Measurements from ENCODE around the gene CLMN. TPM values are rescaled to one million over a fixed set of nuclear protein-coding genes. Genes with fewer than 3 reads are reported as not detected.

Gene CLMN
- total RNA-seq, 2 experiments from 2014 or later, result 0.27 to 0.67 TPM

GRCh38 chr14:95144849-95145248 lies 174.9 kb downstream of the CLMN start:
- Histone ChIP-seq H3K27ac (ENCODE audit: low read depth in 1 of 2, low read length in 2 of 2) (no peak overlapping the region), H3K4me3 (ENCODE audit: low read length) (no peak overlapping the region), H3K9me3 (ENCODE audit: control insufficient read depth in 1 of 2, insufficient read depth in 1 of 2, low read length in 2 of 2) (peaks cover 4 to 6% of the 10 kb centered on the region in 2 experiments), H3K4me1 (ENCODE audit: insufficient read depth, low read length) (peaks cover 8% of the 10 kb centered on the region), H3K27me3 (ENCODE audit: control insufficient read depth in 1 of 2, insufficient read depth in 2 of 2, low read length in 2 of 2) (no peaks in the 10 kb centered on the region), H3K36me3 (ENCODE audit: insufficient read depth, low read length) (peaks cover 10% of the 10 kb centered on the region)
- ChIA-PET CTCF (no interaction called here), POLR2A (no interaction called here)
- Mint-ChIP-seq H3K27me3 (no peaks in the 10 kb centered on the region), H3K36me3 (ENCODE audit: low read depth) (peaks cover 56% of the 10 kb centered on the region), H3K27ac (no peak overlapping the region), H3K4me1 (ENCODE audit: low read depth) (peaks cover 89% of the 10 kb centered on the region), H3K4me3 (peak overlapping the region; percentile 30), H3K9me3 (peaks cover 5% of the 10 kb centered on the region)
- no peak for ATAC-seq (ENCODE audit: poor library complexity)
- DNase-seq, result no peak
- intact Hi-C loops (cut with DNase I, micrococcal nuclease), result no loop called here
- no peak for TF ChIP-seq CTCF (IDR thresholded peaks at IDR 0.05)

GRCh38 chr14:95143808-95144620 lies 175.7 kb downstream of the CLMN start:
- Histone ChIP-seq H3K9me3 (ENCODE audit: control insufficient read depth in 1 of 2, insufficient read depth in 1 of 2, low read length in 2 of 2) (peaks cover 4 to 6% of the 10 kb centered on the region in 2 experiments), H3K27ac (ENCODE audit: low read depth in 1 of 2, low read length in 2 of 2) (no peak overlapping the region), H3K27me3 (ENCODE audit: control insufficient read depth in 1 of 2, insufficient read depth in 2 of 2, low read length in 2 of 2) (no peaks in the 10 kb centered on the region), H3K4me1 (ENCODE audit: insufficient read depth, low read length) (peaks cover 6% of the 10 kb centered on the region), H3K4me3 (ENCODE audit: low read length) (no peak overlapping the region), H3K36me3 (ENCODE audit: insufficient read depth, low read length) (peaks cover 10% of the 10 kb centered on the region)
- CTCF ChIA-PET, result no interaction called here
- ATAC-seq (ENCODE audit: poor library complexity) (no peak), DNase-seq (no peak)
- Mint-ChIP-seq H3K27me3 (no peaks in the 10 kb centered on the region), H3K27ac (no peak overlapping the region), H3K4me1 (ENCODE audit: low read depth) (peaks cover 89% of the 10 kb centered on the region), H3K9me3 (peaks cover 5% of the 10 kb centered on the region), H3K4me3 (peak overlapping the region; percentile 13), H3K36me3 (ENCODE audit: low read depth) (peaks cover 57% of the 10 kb centered on the region)
- TF ChIP-seq CTCF (IDR thresholded peaks at IDR 0.05), result no peak
- POLR2A ChIA-PET, result interaction anchor here (1.2 kb wide), 1 partner anchor 13 kb away, joined by 4 read pairs; no protein-coding TSS in a partner anchor
- intact Hi-C loops (cut with DNase I, micrococcal nuclease), result no loop called here

GRCh38 chr14:95142208-95142607 lies 177.5 kb downstream of the CLMN start:
- peaks cover 86% of the 10 kb centered on the region for H3K4me1 Mint-ChIP-seq (ENCODE audit: low read depth)
- peak overlapping the region; percentile 11 for H3K4me3 Mint-ChIP-seq
- no peak for TF ChIP-seq CTCF (IDR thresholded peaks at IDR 0.05)
- H3K27me3 Mint-ChIP-seq, result no peaks in the 10 kb centered on the region
- ATAC-seq (ENCODE audit: poor library complexity), result no peak
- Histone ChIP-seq H3K4me3 (ENCODE audit: low read length) (no peak overlapping the region), H3K4me1 (ENCODE audit: insufficient read depth, low read length) (peaks cover 3% of the 10 kb centered on the region), H3K9me3 (ENCODE audit: control insufficient read depth in 1 of 2, insufficient read depth in 1 of 2, low read length in 2 of 2) (peaks cover 4 to 6% of the 10 kb centered on the region in 2 experiments), H3K36me3 (ENCODE audit: insufficient read depth, low read length) (peaks cover 10% of the 10 kb centered on the region), H3K27me3 (ENCODE audit: control insufficient read depth in 1 of 2, insufficient read depth in 2 of 2, low read length in 2 of 2) (no peaks in the 10 kb centered on the region), H3K27ac (ENCODE audit: low read depth in 1 of 2, low read length in 2 of 2) (no peak overlapping the region)
- intact Hi-C loops (cut with DNase I, micrococcal nuclease), result no loop called here
- H3K36me3 Mint-ChIP-seq (ENCODE audit: low read depth), result peaks cover 41% of the 10 kb centered on the region
- H3K27ac Mint-ChIP-seq, result peak overlapping the region; percentile 30
- peaks cover 5% of the 10 kb centered on the region for H3K9me3 Mint-ChIP-seq
- POLR2A ChIA-PET, result no interaction called here
- CTCF ChIA-PET, result no interaction called here
- no peak for DNase-seq
